Astrocyte (in vitro differentiated cells and primary cell): ENCODE measurements around the gene RASL11A. TPM values are rescaled to one million over a fixed set of nuclear protein-coding genes. Genes with fewer than 3 reads are reported as not detected.

ENCODE experiments used
- DNase-seq: peaks from one replicate; pipeline ENCODE4 v3.0.0-alpha.2; 2010; ENCODE audit warnings: low read depth
- FAIRE-seq: peaks from 2 replicates; lab custom pipeline; 2011; peaks lifted over from hg19 to GRCh38; lab: Jason Lieb, UNC
- H2AFZ ChIP-seq: 2 replicates; pipeline ENCODE4 v1.6.0; 2012; ENCODE audit warnings: low read depth, low read length, inconsistent platforms
- H3K27ac ChIP-seq: 2 replicates; pipeline ENCODE4 v1.5.1; 2011; ENCODE audit warnings: low read depth, low read length, inconsistent platforms
- H3K27me3 ChIP-seq: 2 replicates; pipeline ENCODE4 v1.6.0; 2011; ENCODE audit warnings: low read length, inconsistent platforms; ENCODE audit not compliant: insufficient read depth
- H3K36me3 ChIP-seq: 2 replicates; pipeline ENCODE4 v1.5.1; 2011; ENCODE audit warnings: low read length, inconsistent platforms; ENCODE audit not compliant: insufficient read depth
- H3K4me1 ChIP-seq: 2 replicates; pipeline ENCODE4 v1.5.1; 2011; ENCODE audit warnings: low read length, inconsistent platforms; ENCODE audit not compliant: insufficient read depth
- H3K4me2 ChIP-seq: 2 replicates; pipeline ENCODE4 v1.6.0; 2012; ENCODE audit warnings: low read length, inconsistent platforms
- H3K4me3 ChIP-seq: 2 replicates; pipeline ENCODE4 v1.5.1; 2011; ENCODE audit warnings: low read depth, mild to moderate bottlenecking, low read length, inconsistent platforms; ENCODE audit not compliant: insufficient read depth
- H3K79me2 ChIP-seq: 2 replicates; pipeline ENCODE4 v1.6.0; 2012; ENCODE audit warnings: mild to moderate bottlenecking, low read length, inconsistent platforms; ENCODE audit not compliant: insufficient read depth
- H3K9ac ChIP-seq: 2 replicates; pipeline ENCODE4 v1.6.0; 2012; ENCODE audit warnings: mild to moderate bottlenecking, low read length, inconsistent platforms
- H3K9me3 ChIP-seq: 2 replicates; pipeline ENCODE4 v1.5.1; 2012; ENCODE audit warnings: low read depth, mild to moderate bottlenecking, low read length, inconsistent platforms; ENCODE audit not compliant: insufficient read depth
- H4K20me1 ChIP-seq: 2 replicates; pipeline ENCODE4 v1.6.0; 2012; ENCODE audit warnings: low read length, inconsistent platforms; ENCODE audit not compliant: insufficient read depth
- H3K27ac Mint-ChIP-seq: one replicate; pipeline ENCODE4 v1.8.0; 2021; ENCODE audit warnings: mild to moderate bottlenecking, mixed read lengths; ENCODE audit not compliant: unreplicated experiment
- H3K27me3 Mint-ChIP-seq: one replicate; pipeline ENCODE4 v1.8.0; 2021; ENCODE audit warnings: low read depth, mixed read lengths; ENCODE audit not compliant: unreplicated experiment
- H3K36me3 Mint-ChIP-seq: one replicate; pipeline ENCODE4 v1.8.0; 2021; ENCODE audit warnings: low read depth, mixed read lengths; ENCODE audit not compliant: unreplicated experiment
- H3K4me1 Mint-ChIP-seq: one replicate; pipeline ENCODE4 v1.8.0; 2021; ENCODE audit warnings: low read depth, mixed read lengths; ENCODE audit not compliant: unreplicated experiment
- H3K4me3 Mint-ChIP-seq: one replicate; pipeline ENCODE4 v1.8.0; 2021; ENCODE audit warnings: mild to moderate bottlenecking, moderate library complexity, mixed read lengths; ENCODE audit not compliant: unreplicated experiment
- H3K9me3 Mint-ChIP-seq: one replicate; pipeline ENCODE4 v1.8.0; 2021; ENCODE audit warnings: mild to moderate bottlenecking, mixed read lengths; ENCODE audit not compliant: unreplicated experiment
- CTCF ChIP-seq: IDR thresholded peaks from 2 replicates; pipeline ENCODE4 v1.5.1; 2011; ENCODE audit warnings: low read depth, mild to moderate bottlenecking, inconsistent platforms, low read length, moderate library complexity; ENCODE audit not compliant: insufficient read depth
- EZH2 ChIP-seq: IDR thresholded peaks from 2 replicates; pipeline ENCODE4 v1.6.1; 2012; ENCODE audit warnings: mild to moderate bottlenecking, low read length, inconsistent platforms; ENCODE audit not compliant: insufficient read depth
- total RNA-seq: library from RNA; stranded (reverse); gene quantifications from 2 replicates; pipeline ENCODE4 v1.2.1, GENCODE V29; 2021

Gene RASL11A
- total RNA-seq, 1 donor from 2014 or later: 2.2 TPM

GRCh38 chr13:27273658-27274425, 3.2 kb downstream of the RASL11A start:
- Histone ChIP-seq H3K79me2 (no peaks in the 10 kb centered on the region), H3K4me2 (peak overlapping the region; percentile 45), H3K27me3 (no peaks in the 10 kb centered on the region), H3K27ac (no peak overlapping the region), H3K9me3 (no peaks in the 10 kb centered on the region), H2AFZ (no peak overlapping the region), H3K4me1 (peaks cover 12% of the 10 kb centered on the region), H3K36me3 (no peaks in the 10 kb centered on the region), H4K20me1 (peaks cover 4% of the 10 kb centered on the region), H3K4me3 (no peak overlapping the region), H3K9ac (no peak overlapping the region)
- Mint-ChIP-seq H3K9me3 (no peaks in the 10 kb centered on the region), H3K27ac (no peak overlapping the region), H3K27me3 (peaks cover 23% of the 10 kb centered on the region), H3K4me1 (no peaks in the 10 kb centered on the region), H3K4me3 (no peak overlapping the region), H3K36me3 (no peaks in the 10 kb centered on the region)
- DNase-seq (peak; percentile 55), FAIRE-seq (no peak)
- TF ChIP-seq CTCF (no peak), EZH2 (no peak)

DNA sequence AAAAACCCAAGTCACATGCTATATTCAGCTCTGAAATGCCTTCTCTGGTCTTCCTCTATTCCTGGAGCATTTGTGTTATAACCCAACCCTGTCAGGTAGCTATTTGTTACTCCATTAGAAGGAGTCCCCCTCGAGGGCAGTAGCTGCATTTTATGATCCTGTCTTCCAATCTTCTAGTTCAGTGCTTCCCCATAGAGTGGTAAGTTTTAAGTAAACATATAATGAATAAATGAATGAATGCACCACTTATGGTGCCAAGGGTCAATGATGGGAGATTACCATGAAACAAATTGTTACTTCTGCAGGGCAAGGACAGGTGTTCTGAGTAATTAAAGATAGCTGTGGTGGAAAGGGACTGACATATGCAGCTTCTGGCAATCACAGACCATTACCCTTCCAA, 4.0 kb downstream of the RASL11A start:
- no peak for FAIRE-seq

More for the DNA sequence above, 4.0 kb downstream of the RASL11A start:
- H3K9ac ChIP-seq: no peak overlapping the region
- no peak overlapping the region for H3K4me3 ChIP-seq
- peaks cover 4% of the 10 kb centered on the region for H4K20me1 ChIP-seq
- peak overlapping the region; percentile 36 for H3K27ac Mint-ChIP-seq
- H3K4me1 Mint-ChIP-seq: no peaks in the 10 kb centered on the region
- no peak overlapping the region for H2AFZ ChIP-seq
- H3K36me3 Mint-ChIP-seq: no peaks in the 10 kb centered on the region
- H3K4me2 ChIP-seq: no peak overlapping the region
- no peaks in the 10 kb centered on the region for H3K36me3 ChIP-seq
- no peak for DNase-seq
- no peaks in the 10 kb centered on the region for H3K79me2 ChIP-seq
- no peaks in the 10 kb centered on the region for H3K27me3 ChIP-seq
- H3K4me3 Mint-ChIP-seq: no peak overlapping the region
- peaks cover 12% of the 10 kb centered on the region for H3K4me1 ChIP-seq
- peaks cover 23% of the 10 kb centered on the region for H3K27me3 Mint-ChIP-seq
- H3K9me3 ChIP-seq: no peaks in the 10 kb centered on the region
- no peak overlapping the region for H3K27ac ChIP-seq
- TF ChIP-seq CTCF (no peak), EZH2 (no peak)
- no peaks in the 10 kb centered on the region for H3K9me3 Mint-ChIP-seq
